ENCODE measurements around the gene TCF23.

- TF ChIP-seq, protein P1, sequence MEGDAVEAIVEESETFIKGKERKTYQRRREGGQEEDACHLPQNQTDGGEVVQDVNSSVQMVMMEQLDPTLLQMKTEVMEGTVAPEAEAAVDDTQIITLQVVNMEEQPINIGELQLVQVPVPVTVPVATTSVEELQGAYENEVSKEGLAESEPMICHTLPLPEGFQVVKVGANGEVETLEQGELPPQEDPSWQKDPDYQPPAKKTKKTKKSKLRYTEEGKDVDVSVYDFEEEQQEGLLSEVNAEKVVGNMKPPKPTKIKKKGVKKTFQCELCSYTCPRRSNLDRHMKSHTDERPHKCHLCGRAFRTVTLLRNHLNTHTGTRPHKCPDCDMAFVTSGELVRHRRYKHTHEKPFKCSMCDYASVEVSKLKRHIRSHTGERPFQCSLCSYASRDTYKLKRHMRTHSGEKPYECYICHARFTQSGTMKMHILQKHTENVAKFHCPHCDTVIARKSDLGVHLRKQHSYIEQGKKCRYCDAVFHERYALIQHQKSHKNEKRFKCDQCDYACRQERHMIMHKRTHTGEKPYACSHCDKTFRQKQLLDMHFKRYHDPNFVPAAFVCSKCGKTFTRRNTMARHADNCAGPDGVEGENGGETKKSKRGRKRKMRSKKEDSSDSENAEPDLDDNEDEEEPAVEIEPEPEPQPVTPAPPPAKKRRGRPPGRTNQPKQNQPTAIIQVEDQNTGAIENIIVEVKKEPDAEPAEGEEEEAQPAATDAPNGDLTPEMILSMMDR (conservative IDR thresholded peaks at IDR 0.05), result no peak
- no peak for TF ChIP-seq EZH2 (IDR thresholded peaks at IDR 0.05; ENCODE audit: low read depth)
Observed at GRCh38 chr2:27174638-27175037, 25.8 kb downstream of the TCF23 start.

Data from PC-9 (cell line).